ENCODE results near the gene C1QTNF9B.

- TF ChIP-seq CTCF (conservative IDR thresholded peaks at IDR 0.05 in 1 of 2, IDR thresholded peaks at IDR 0.05 in 1 of 2; ENCODE audit: extremely low read depth in 1 of 2, insufficient read depth in 1 of 2, low read depth in 1 of 2, low read length in 2 of 2) (peak; percentile 65 to 68), EZH2 (IDR thresholded peaks at IDR 0.05; ENCODE audit: borderline replicate concordance, low read length) (no peak)
Observed at GRCh38 chr13:23899555-23899954, 2.3 kb upstream of the C1QTNF9B start.
